ENCODE data around the gene CNTN1. TPM values are rescaled to one million over a fixed set of nuclear protein-coding genes. Genes with fewer than 3 reads are reported as not detected.

The CNTN1 gene
- total RNA-seq, 1 experiment from 2014 or later = 6.5 TPM

DNA sequence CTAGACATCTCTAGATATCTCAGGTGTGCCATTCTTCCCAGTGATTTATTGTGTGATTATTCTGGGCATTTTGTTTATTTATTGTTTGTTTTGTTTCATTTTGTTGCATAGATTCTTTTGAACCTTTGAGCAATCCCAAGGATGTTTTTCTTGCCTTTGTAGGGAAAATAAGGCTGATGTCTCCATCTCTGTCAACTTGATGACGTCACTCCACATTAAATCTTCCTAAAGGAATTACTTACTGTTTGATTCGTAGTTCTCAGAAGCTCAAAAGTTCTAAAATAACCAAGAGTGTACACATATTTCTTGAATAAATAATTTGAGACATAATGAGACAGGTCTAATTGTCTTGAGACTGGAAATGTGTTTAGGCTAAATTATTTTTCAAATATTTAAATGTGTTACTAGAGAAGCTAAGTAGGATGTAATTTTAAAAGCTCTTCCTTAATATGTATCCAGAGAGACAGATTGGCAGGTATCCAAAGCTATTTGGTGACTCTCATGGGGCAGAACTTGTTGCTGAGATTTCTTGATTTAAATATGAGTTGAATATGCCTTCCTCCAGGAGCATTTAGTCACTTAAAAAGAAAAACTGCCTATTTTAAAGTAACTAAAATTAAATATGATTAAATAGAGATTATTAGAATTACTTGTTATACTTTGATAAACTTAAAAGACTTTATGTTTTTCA is 128.7 kb downstream of the CNTN1 start:
- Histone ChIP-seq H3K18ac (ENCODE audit: insufficient read length, low read depth, low read length) (no peak overlapping the region), H3K9ac (ENCODE audit: extremely low read depth, insufficient read length, low read length) (no peak overlapping the region), H3K4me1 (ENCODE audit: insufficient read depth, low read length) (no peaks in the 10 kb centered on the region; the same call in 1 of the 2 replicates), H3K27me3 (ENCODE audit: insufficient read depth, low read length) (no peaks in the 10 kb centered on the region), H4K5ac (ENCODE audit: insufficient read length, low read depth, low read length) (no peak overlapping the region), H3K4me2 (ENCODE audit: insufficient read depth, insufficient read length, low read length) (no peak overlapping the region), H3K56ac (ENCODE audit: insufficient read length, low read depth, low read length) (no peak overlapping the region), H3K14ac (ENCODE audit: insufficient read depth, low read length) (no peak overlapping the region), H3K79me1 (ENCODE audit: insufficient read depth, low read depth, low read length, poor library complexity, severe bottlenecking) (no peaks in the 10 kb centered on the region), H3K27ac (ENCODE audit: insufficient read length, low read depth, low read length) (no peak overlapping the region), H2BK15ac (ENCODE audit: low read depth, low read length) (no peak overlapping the region), H2BK5ac (ENCODE audit: insufficient read length, low read length) (no peak overlapping the region), H3K79me2 (ENCODE audit: insufficient read depth, low read length) (no peaks in the 10 kb centered on the region), H3K4ac (ENCODE audit: low read depth, low read length) (no peak overlapping the region), H2BK12ac (ENCODE audit: insufficient read length, low read depth, low read length) (no peak overlapping the region), H3T11ph (ENCODE audit: low read length) (no peak overlapping the region), H3K9me3 (ENCODE audit: control insufficient read depth, low read depth, low read length) (no peaks in the 10 kb centered on the region), H4K8ac (replicated peaks; ENCODE audit: insufficient read length, low read depth, low read length) (no peak overlapping the region), H2BK20ac (ENCODE audit: low read depth, low read length, poor library complexity, severe bottlenecking) (no peak overlapping the region), H4K20me1 (ENCODE audit: control insufficient read depth, insufficient read depth, insufficient read length) (no peaks in the 10 kb centered on the region), H3K23ac (ENCODE audit: insufficient read length, low read depth, low read length) (no peak overlapping the region), H2AFZ (ENCODE audit: low read length) (no peak overlapping the region), H2AK5ac (ENCODE audit: insufficient read length, low read length) (no peak overlapping the region), H4K91ac (ENCODE audit: insufficient read length, low read depth, low read length) (no peak overlapping the region), H2BK120ac (ENCODE audit: low read depth, low read length, poor library complexity, severe bottlenecking) (no peak overlapping the region), H3K23me2 (ENCODE audit: insufficient read length, low read depth, low read length, poor library complexity, severe bottlenecking) (no peaks in the 10 kb centered on the region)
- Mint-ChIP-seq H3K27ac (no peak overlapping the region), H3K27me3 (ENCODE audit: low read depth) (peaks cover 6% of the 10 kb centered on the region), H3K4me3 (no peak overlapping the region), H3K4me1 (peaks cover 31 to 34% of the 10 kb centered on the region in 2 experiments), H3K9me3 (peaks cover 18 to 22% of the 10 kb centered on the region in 2 experiments), H3K36me3 (ENCODE audit: insufficient read depth in 1 of 3, low read depth in 3 of 3) (peaks cover 0 to 27% (median 11%) of the 10 kb centered on the region in 3 experiments; a peak in 6 of 7 replicates)
- no CpG with 5 or more reads among the region's 2 CpGs for WGBS (ENCODE audit: extremely low coverage, insufficient read length, low lambda C conversion rate)
- TF ChIP-seq, protein P1, sequence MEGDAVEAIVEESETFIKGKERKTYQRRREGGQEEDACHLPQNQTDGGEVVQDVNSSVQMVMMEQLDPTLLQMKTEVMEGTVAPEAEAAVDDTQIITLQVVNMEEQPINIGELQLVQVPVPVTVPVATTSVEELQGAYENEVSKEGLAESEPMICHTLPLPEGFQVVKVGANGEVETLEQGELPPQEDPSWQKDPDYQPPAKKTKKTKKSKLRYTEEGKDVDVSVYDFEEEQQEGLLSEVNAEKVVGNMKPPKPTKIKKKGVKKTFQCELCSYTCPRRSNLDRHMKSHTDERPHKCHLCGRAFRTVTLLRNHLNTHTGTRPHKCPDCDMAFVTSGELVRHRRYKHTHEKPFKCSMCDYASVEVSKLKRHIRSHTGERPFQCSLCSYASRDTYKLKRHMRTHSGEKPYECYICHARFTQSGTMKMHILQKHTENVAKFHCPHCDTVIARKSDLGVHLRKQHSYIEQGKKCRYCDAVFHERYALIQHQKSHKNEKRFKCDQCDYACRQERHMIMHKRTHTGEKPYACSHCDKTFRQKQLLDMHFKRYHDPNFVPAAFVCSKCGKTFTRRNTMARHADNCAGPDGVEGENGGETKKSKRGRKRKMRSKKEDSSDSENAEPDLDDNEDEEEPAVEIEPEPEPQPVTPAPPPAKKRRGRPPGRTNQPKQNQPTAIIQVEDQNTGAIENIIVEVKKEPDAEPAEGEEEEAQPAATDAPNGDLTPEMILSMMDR (conservative IDR thresholded peaks at IDR 0.05) = no peak
- DNase-seq = no peak

Measured in H9 (cell line).